ENCODE results near the gene LIX1.

The LIX1 gene

DNA sequence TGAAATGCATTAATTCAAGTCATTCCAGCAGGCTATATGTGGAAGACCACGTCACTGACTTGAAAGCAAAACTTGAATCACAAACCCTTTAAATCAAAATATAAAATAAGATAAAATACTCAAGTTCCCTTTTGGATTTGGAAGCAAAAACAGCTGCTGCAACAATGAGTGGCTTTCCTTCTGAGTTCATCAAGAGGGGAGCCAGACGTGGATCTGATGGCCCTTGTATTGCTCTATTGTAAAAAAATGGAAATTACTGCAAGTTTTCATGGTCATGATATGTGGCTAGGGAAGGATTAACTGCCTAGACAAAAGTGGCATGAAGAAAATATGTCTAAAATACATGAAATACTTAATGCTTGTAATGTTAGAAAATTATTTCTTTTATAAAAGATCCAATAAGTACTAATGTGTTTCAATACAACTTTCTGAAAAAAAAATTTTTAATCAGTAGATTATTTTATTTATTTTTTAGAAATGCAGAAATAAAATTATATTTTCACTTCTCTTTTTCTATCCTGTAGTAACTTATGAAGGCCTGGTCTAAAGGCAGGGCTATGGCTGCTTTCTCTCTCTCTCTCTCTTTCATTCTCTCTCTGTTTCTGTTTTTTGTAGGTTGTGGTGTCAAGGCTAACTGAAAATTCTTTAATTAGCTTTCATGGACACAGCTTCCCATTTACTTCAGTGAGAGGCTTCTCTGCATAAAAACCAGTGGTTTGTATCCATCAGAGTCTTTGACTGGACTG lies 24.0 kb downstream of the LIX1 start:
- TF ChIP-seq CTCF (IDR thresholded peaks at IDR 0.05; ENCODE audit: insufficient read depth, low read depth, low read length, missing control alignments), result no peak
- no peak for DNase-seq (ENCODE audit: low read depth)
- H3K4me3 ChIP-seq (ENCODE audit: low read length), result no peak overlapping the region

DNA sequence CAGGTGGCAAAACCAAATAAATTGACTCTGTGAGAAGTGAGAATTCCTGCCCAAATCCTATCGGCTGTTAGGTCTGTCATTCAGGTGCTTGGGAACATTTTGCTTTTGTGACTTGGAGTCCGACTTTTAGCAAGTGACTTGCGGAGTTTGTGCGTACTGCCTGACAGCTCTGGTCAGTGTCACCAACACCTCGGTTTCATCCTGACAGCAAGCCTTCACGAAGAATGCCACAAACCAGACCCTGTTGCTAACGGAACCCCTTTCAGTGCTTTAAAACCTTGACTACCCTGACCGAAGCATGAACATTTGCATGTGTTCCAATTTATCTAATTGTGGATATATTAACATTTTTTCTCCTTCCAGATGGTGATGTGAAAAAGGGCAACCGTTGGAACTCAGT lies 26.5 kb downstream of the LIX1 start:
- no peak for DNase-seq (ENCODE audit: low read depth)
- no peak overlapping the region for H3K4me3 ChIP-seq (ENCODE audit: low read length)
- no peak for TF ChIP-seq CTCF (IDR thresholded peaks at IDR 0.05; ENCODE audit: insufficient read depth, low read depth, low read length, missing control alignments)

- no peak for DNase-seq (ENCODE audit: low read depth)
Observed at GRCh38 chr5:97112230-97112629, 30.2 kb downstream of the LIX1 start.

GRCh38 chr5:97111616-97112015 lies 30.8 kb downstream of the LIX1 start:
- no peak overlapping the region for H3K4me3 ChIP-seq (ENCODE audit: low read length)
- no peak for DNase-seq (ENCODE audit: low read depth)

More at GRCh38 chr5:97112230-97112629, 30.2 kb downstream of the LIX1 start:
- no peak overlapping the region for H3K4me3 ChIP-seq (ENCODE audit: low read length)
- TF ChIP-seq CTCF (IDR thresholded peaks at IDR 0.05; ENCODE audit: insufficient read depth, low read depth, low read length, missing control alignments), result no peak

DNA sequence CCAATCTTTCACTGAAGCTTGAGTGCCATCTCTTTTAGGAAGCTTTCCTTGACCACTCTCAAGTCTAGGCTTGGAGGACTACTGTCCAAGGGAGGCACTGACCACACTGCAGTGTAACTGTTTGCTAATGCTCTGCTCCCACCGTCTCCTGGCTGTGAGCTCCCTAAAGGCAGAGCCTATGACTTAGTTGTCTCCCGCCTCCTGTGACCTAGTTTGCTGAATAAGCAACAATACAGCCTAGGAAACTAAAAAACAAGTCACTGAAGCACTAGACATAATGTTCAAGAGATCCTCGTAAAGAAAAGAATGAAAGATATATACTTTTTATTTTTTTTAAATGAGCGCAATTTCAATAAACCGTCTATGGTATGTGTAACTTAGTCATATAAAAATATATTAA lies 31.4 kb downstream of the LIX1 start:
- no peak for TF ChIP-seq CTCF (IDR thresholded peaks at IDR 0.05; ENCODE audit: insufficient read depth, low read depth, low read length, missing control alignments)
- DNase-seq (ENCODE audit: low read depth), result no peak

More at GRCh38 chr5:97111616-97112015, 30.8 kb downstream of the LIX1 start:
- no peak for TF ChIP-seq CTCF (IDR thresholded peaks at IDR 0.05; ENCODE audit: insufficient read depth, low read depth, low read length, missing control alignments)

DNA sequence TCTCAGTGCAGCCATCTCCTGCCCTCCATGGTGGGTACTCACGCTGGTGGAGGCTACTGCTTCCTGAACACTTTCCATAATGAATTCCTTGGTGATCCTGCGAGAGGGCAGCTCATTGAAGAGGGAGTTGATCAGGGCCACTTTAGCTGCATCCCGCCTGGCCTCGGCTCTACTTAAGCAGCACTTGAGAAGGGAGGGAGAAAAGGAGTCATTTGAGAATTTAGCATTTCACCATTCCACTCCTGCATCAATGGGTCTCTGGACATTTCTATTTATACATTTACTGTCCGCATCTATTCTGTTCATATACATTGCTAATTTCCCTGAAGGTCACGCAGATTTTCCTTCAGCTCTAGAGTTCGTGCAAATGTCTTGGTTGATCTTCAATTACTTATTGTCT lies 35.1 kb downstream of the LIX1 start:
- no peak for DNase-seq (ENCODE audit: low read depth)
- H3K4me3 ChIP-seq (ENCODE audit: low read length), result no peak overlapping the region
- no peak for TF ChIP-seq CTCF (IDR thresholded peaks at IDR 0.05; ENCODE audit: insufficient read depth, low read depth, low read length, missing control alignments)

More for the DNA sequence above, 31.4 kb downstream of the LIX1 start:
- no peak overlapping the region for H3K4me3 ChIP-seq (ENCODE audit: low read length)

GRCh38 chr5:97106216-97106581 lies 36.2 kb downstream of the LIX1 start:
- TF ChIP-seq CTCF (IDR thresholded peaks at IDR 0.05; ENCODE audit: insufficient read depth, low read depth, low read length, missing control alignments), result no peak
- H3K4me3 ChIP-seq (ENCODE audit: low read length), result no peak overlapping the region
- no peak for DNase-seq (ENCODE audit: low read depth)

Measured in epithelial cell of esophagus (primary cell).